Suprapubic skin (tissue), 4 donors: ENCODE data around the gene GNPDA2.

ENCODE experiments used
- CTCF ChIP-seq, 2 donors: fragments of 200-600 bp in 1 of 2; fragments of 450-650 bp in 1 of 2; sonication (generic) in 1 of 2; IDR thresholded peaks; one replicate each; pipeline ENCODE4 v1.5.1; 2016 to 2019; ENCODE audit warnings: antibody characterized with exemption in 2 of 2, mild to moderate bottlenecking in 1 of 2, moderate library complexity in 1 of 2
- EP300 ChIP-seq: sonication (generic); formaldehyde crosslinking; IDR thresholded peaks from one replicate; pipeline ENCODE4 v1.6.1; 2017; ENCODE audit warnings: antibody characterized with exemption
- POLR2A ChIP-seq, 2 donors: fragments of 450-650 bp; IDR thresholded peaks; one replicate each; pipeline ENCODE4 v1.6.1; 2017; ENCODE audit warnings: antibody characterized with exemption in 2 of 2, mild to moderate bottlenecking in 2 of 2, moderate library complexity in 2 of 2
- POLR2AphosphoS5 ChIP-seq, 3 donors: sonication (generic); formaldehyde crosslinking; IDR thresholded peaks; one replicate each; pipeline ENCODE4 v1.6.1; 2017; ENCODE audit warnings: antibody characterized with exemption in 3 of 3

GRCh38 chr4:44766453-44766852 is 40.1 kb upstream of the GNPDA2 start:
- TF ChIP-seq POLR2A (IDR thresholded peaks at IDR 0.05) (no peak), POLR2AphosphoS5 (IDR thresholded peaks at IDR 0.05) (no peak), CTCF (IDR thresholded peaks at IDR 0.05) (no peak), EP300 (no peak)
